ENCODE data around the gene ABCA1. TPM values are rescaled to one million over a fixed set of nuclear protein-coding genes. Genes with fewer than 3 reads are reported as not detected.
A peak's percentile ranks its signal among the peaks of the same experiment; 100 is the strongest.
"Not testable (repeated sequence)": the region's sequence is repeated elsewhere in the genome, so short reads cannot be mapped to it uniquely, and the experiment has no call there.

The ABCA1 gene
- total RNA-seq, 2 donors from 2014 or later, result 21.6 to 34.8 TPM

- Histone ChIP-seq H3K27me3 (ENCODE audit: control insufficient read depth, insufficient read depth, low read length, poor library complexity, severe bottlenecking) (peaks cover 19% of the 10 kb centered on the region), H3K9me3 (ENCODE audit: control insufficient read depth, low read length) (no peaks in the 10 kb centered on the region), H3K36me3 (ENCODE audit: control insufficient read depth, insufficient read depth, low read length) (no peaks in the 10 kb centered on the region), H3K27ac (ENCODE audit: low read depth, low read length) (no peak overlapping the region), H3K9ac (ENCODE audit: extremely low read depth, low read length, poor library complexity, severe bottlenecking) (no peak overlapping the region), H3K4me3 (ENCODE audit: low read length) (no peak overlapping the region), H3K4me1 (ENCODE audit: control insufficient read depth, insufficient read depth, low read length) (peaks cover 11% of the 10 kb centered on the region)
- Mint-ChIP-seq H3K4me3 (peak overlapping the region; percentile 14), H3K36me3 (ENCODE audit: low read depth) (no peaks in the 10 kb centered on the region), H3K27me3 (ENCODE audit: insufficient read depth) (peaks cover 13% of the 10 kb centered on the region), H3K9me3 (no peaks in the 10 kb centered on the region), H3K27ac (no peak overlapping the region), H3K4me1 (peaks cover 43% of the 10 kb centered on the region)
- TF ChIP-seq CTCF (conservative IDR thresholded peaks at IDR 0.05), result no peak
- DNase-seq, result no peak
- WGBS, 2 experiments (ENCODE audit: insufficient coverage in 1 of 2, insufficient read length in 1 of 2), result 47 to 73% methylated on average over 2 of the region's 2 CpGs
Observed at GRCh38 chr9:104934691-104935500, 6.9 kb upstream of the ABCA1 start.

- not testable (repeated sequence) for H3K36me3 Mint-ChIP-seq (ENCODE audit: low read depth); H3K9ac ChIP-seq (ENCODE audit: extremely low read depth, low read length, poor library complexity, severe bottlenecking); H3K9me3 Mint-ChIP-seq; H3K4me3 ChIP-seq (ENCODE audit: low read length); DNase-seq; H3K27ac ChIP-seq (ENCODE audit: low read depth, low read length); H3K9me3 ChIP-seq (ENCODE audit: control insufficient read depth, low read length); H3K4me3 Mint-ChIP-seq; H3K27ac Mint-ChIP-seq; H3K36me3 ChIP-seq (ENCODE audit: control insufficient read depth, insufficient read depth, low read length)
- peaks cover 19% of the 10 kb centered on the region for H3K27me3 ChIP-seq (ENCODE audit: control insufficient read depth, insufficient read depth, low read length, poor library complexity, severe bottlenecking)
- Mint-ChIP-seq H3K27me3 (ENCODE audit: insufficient read depth) (peaks cover 15% of the 10 kb centered on the region), H3K4me1 (peaks cover 51% of the 10 kb centered on the region)
- WGBS, 2 experiments (ENCODE audit: insufficient coverage in 1 of 2, insufficient read length in 1 of 2), result 78 to 89% methylated on average over 1 to 2 of the region's 2 CpGs
- H3K4me1 ChIP-seq (ENCODE audit: control insufficient read depth, insufficient read depth, low read length), result peaks cover 11% of the 10 kb centered on the region
Observed at GRCh38 chr9:104933091-104933490, 5.1 kb upstream of the ABCA1 start.

- Histone ChIP-seq H3K4me1 (ENCODE audit: control insufficient read depth, insufficient read depth, low read length) (peaks cover 11% of the 10 kb centered on the region), H3K9ac (ENCODE audit: extremely low read depth, low read length, poor library complexity, severe bottlenecking) (no peak overlapping the region), H3K36me3 (ENCODE audit: control insufficient read depth, insufficient read depth, low read length) (no peaks in the 10 kb centered on the region), H3K4me3 (ENCODE audit: low read length) (no peak overlapping the region), H3K27ac (ENCODE audit: low read depth, low read length) (no peak overlapping the region), H3K9me3 (ENCODE audit: control insufficient read depth, low read length) (no peaks in the 10 kb centered on the region), H3K27me3 (ENCODE audit: control insufficient read depth, insufficient read depth, low read length, poor library complexity, severe bottlenecking) (peaks cover 11% of the 10 kb centered on the region)
- Mint-ChIP-seq H3K9me3 (no peaks in the 10 kb centered on the region), H3K4me3 (no peak overlapping the region), H3K4me1 (peaks cover 52% of the 10 kb centered on the region), H3K36me3 (ENCODE audit: low read depth) (no peaks in the 10 kb centered on the region), H3K27ac (no peak overlapping the region), H3K27me3 (ENCODE audit: insufficient read depth) (peaks cover 9% of the 10 kb centered on the region)
- TF ChIP-seq CTCF (conservative IDR thresholded peaks at IDR 0.05), result no peak
- 66% methylated on average over 4 of the region's 4 CpGs; no CpG with 5 or more reads in 1 of the 2 experiments for WGBS, 2 experiments (ENCODE audit: insufficient coverage in 1 of 2, insufficient read length in 1 of 2)
- DNase-seq, result no peak
Observed at GRCh38 chr9:104931256-104931655, 3.3 kb upstream of the ABCA1 start.
